ENCODE measurements around the gene SORCS2. TPM values are rescaled to one million over a fixed set of nuclear protein-coding genes. Genes with fewer than 3 reads are reported as not detected.

Gene SORCS2
- total and polyA plus RNA-seq, 2 of the 4 experiments (the other 2 are of a cell fraction): 0.36 to 0.62 TPM

GRCh38 chr4:7414736-7415510 lies 222.6 kb downstream of the SORCS2 start:
- BruUV-seq (replicated peaks): no TSS peak
- ChIA-PET CTCF (no interaction called here), POLR2A (ENCODE audit: unreplicated experiment) (no interaction called here)
- DNase-seq (no peak), ATAC-seq (ENCODE audit: low read depth) (no peak)
- Histone ChIP-seq H3K23ac (ENCODE audit: low read depth, low read length) (no peak overlapping the region), H2BK20ac (ENCODE audit: low read depth, low read length) (no peak overlapping the region), H3K9ac (ENCODE audit: low read depth, low read length) (no peak overlapping the region), H3K4me1 (ENCODE audit: control insufficient read depth, insufficient read depth, low read length) (no peaks in the 10 kb centered on the region), H4K5ac (ENCODE audit: low read depth, low read length) (no peak overlapping the region), H2BK5ac (ENCODE audit: low read depth, low read length, poor library complexity, severe bottlenecking) (no peak overlapping the region), H3K9me1 (ENCODE audit: insufficient read depth, low read length) (no peaks in the 10 kb centered on the region), H2BK15ac (ENCODE audit: low read depth, low read length) (no peak overlapping the region), H3K56ac (ENCODE audit: extremely low read depth, insufficient read depth, low read length) (no peak overlapping the region), H4K8ac (ENCODE audit: low read depth in 2 of 2, low read length in 2 of 2) (no peak overlapping the region), H4K20me1 (ENCODE audit: insufficient read depth, low read length) (no peaks in the 10 kb centered on the region), H3K4me3 (ENCODE audit: insufficient read depth, low read depth, low read length) (no peak overlapping the region), H2AK9ac (replicated peaks; ENCODE audit: low read depth, low read length, poor library complexity) (no peak overlapping the region), H3K4ac (ENCODE audit: low read depth, low read length) (no peak overlapping the region), H2AK5ac (ENCODE audit: low read depth, low read length) (no peak overlapping the region), H3K79me1 (ENCODE audit: low read depth in 1 of 2, low read length in 2 of 2) (no peaks in the 10 kb centered on the region), H3K9me3 (ENCODE audit: control insufficient read depth, insufficient read depth, low read length) (0 out of 2 replicates have a peak, but pooled peaks cover 3% of the 10 kb centered on the region), H3K36me3 (ENCODE audit: control insufficient read depth, insufficient read depth, low read length) (no peaks in the 10 kb centered on the region), H4K91ac (ENCODE audit: insufficient read depth, low read depth, low read length) (no peak overlapping the region), H3K27me3 (ENCODE audit: control insufficient read depth, insufficient read depth, low read length) (peaks cover 23% of the 10 kb centered on the region), H3K18ac (ENCODE audit: low read depth, low read length) (no peak overlapping the region), H3K27ac (ENCODE audit: insufficient read depth, low read length) (no peak overlapping the region), H3K14ac (replicated peaks; ENCODE audit: low read depth, low read length) (no peak overlapping the region), H3K4me2 (ENCODE audit: low read depth, low read length) (no peak overlapping the region), H2BK120ac (ENCODE audit: low read depth, low read length) (no peak overlapping the region), H2AFZ (replicated peaks; ENCODE audit: low read length, poor library complexity) (no peak overlapping the region)
- dilution Hi-C loops (cut with HindIII; ENCODE audit: low sequenced_read_pairs, unreplicated experiment) (no loop called here), intact Hi-C loops (cut with micrococcal nuclease) (no loop called here), in situ Hi-C loops (cut with MboI; ENCODE audit: low sequenced_read_pairs) (no loop called here)
- 43% methylated on average over 3 of the region's 12 CpGs; no CpG with 5 or more reads in 1 of the 2 experiments for WGBS, 2 experiments (ENCODE audit: extremely low coverage in 2 of 2, insufficient read length in 1 of 2)
- TF ChIP-seq POLR2A (IDR thresholded peaks at IDR 0.05; ENCODE audit: low read depth, low read length): no peak
- no peak for TF ChIP-seq FOS (IDR thresholded peaks at IDR 0.05; ENCODE audit: low read depth, low read length)
- no peak for TF ChIP-seq MAZ (IDR thresholded peaks at IDR 0.05; ENCODE audit: borderline replicate concordance, low read depth, low read length)
- TF ChIP-seq SMC3 (IDR thresholded peaks at IDR 0.05; ENCODE audit: low read depth, low read length): no peak
- TF ChIP-seq ELK1 (IDR thresholded peaks at IDR 0.05; ENCODE audit: borderline replicate concordance, low read depth, low read length): no peak
- no peak for TF ChIP-seq CTCF (conservative IDR thresholded peaks at IDR 0.05; ENCODE audit: low read depth, low read length)
- no peak for TF ChIP-seq NFE2L2 (IDR thresholded peaks at IDR 0.05; ENCODE audit: low read depth, low read length)
- TF ChIP-seq RCOR1 (IDR thresholded peaks at IDR 0.05; ENCODE audit: insufficient replicate concordance, low read length): no peak
- no peak for TF ChIP-seq MXI1 (IDR thresholded peaks at IDR 0.05; ENCODE audit: borderline replicate concordance, low read depth, low read length)
- no peak for TF ChIP-seq BHLHE40 (IDR thresholded peaks at IDR 0.05; ENCODE audit: low read depth, low read length)
- TF ChIP-seq CHD1 (IDR thresholded peaks at IDR 0.05; ENCODE audit: low read depth, low read length): no peak
- no peak for TF ChIP-seq MAFK (IDR thresholded peaks at IDR 0.05; ENCODE audit: low read depth, low read length)
- TF ChIP-seq RAD21 (IDR thresholded peaks at IDR 0.05; ENCODE audit: low read length): no peak
- TF ChIP-seq CEBPB (IDR thresholded peaks at IDR 0.05; ENCODE audit: low read depth, low read length): no peak
- no peak for TF ChIP-seq RFX5 (IDR thresholded peaks at IDR 0.05; ENCODE audit: low read depth, low read length)
- no peak for TF ChIP-seq USF2 (IDR thresholded peaks at IDR 0.05; ENCODE audit: low read depth, low read length)
